Inferior parietal cortex (tissue), 1 donor: ENCODE results near the gene ETFB.

ENCODE experiments used
- DNase-seq: peaks from one replicate; pipeline ENCODE4 v3.0.0-alpha.2; 2016; ENCODE audit errors: extremely low spot score

ETFB gene

GRCh38 chr19:51372649-51373504, 6.7 kb upstream of the ETFB start, which contains the start of gene NKG7:
Gene NKG7 (minus strand): TSS chr19:51372654. CDS start chr19:51372535, 119 bp downstream.
- no peak for DNase-seq

DNA sequence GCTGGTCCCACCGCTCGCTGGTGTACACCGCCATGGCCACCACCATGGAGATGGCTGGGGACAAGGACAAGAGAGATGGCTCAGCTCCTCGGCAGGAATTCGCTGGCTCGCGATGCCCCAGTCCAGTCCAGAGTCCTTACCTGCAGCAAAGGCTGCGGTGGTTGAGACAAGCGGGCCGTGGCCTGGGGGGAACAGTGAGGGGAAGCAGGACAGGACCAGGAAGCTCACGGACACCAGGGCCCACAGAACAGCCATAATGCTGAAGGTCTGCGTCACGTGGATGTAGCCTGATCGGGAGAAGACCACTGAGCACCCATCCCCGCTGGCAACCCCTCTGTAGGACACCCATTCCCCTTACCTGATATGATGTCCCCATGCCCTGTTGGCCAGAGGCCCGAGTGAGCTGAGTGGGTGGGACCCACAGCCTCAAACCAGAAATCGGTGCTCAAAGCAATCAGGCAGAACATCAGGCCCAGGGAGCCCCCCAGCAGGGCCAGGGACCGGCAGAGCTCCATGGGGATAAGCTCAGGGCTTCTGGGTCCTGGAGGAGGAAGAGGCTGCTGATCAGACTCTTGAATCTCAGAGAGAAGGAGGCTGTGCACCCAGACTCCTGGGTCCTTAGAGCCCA, 5.9 kb upstream of the ETFB start:
- no peak for DNase-seq

DNA sequence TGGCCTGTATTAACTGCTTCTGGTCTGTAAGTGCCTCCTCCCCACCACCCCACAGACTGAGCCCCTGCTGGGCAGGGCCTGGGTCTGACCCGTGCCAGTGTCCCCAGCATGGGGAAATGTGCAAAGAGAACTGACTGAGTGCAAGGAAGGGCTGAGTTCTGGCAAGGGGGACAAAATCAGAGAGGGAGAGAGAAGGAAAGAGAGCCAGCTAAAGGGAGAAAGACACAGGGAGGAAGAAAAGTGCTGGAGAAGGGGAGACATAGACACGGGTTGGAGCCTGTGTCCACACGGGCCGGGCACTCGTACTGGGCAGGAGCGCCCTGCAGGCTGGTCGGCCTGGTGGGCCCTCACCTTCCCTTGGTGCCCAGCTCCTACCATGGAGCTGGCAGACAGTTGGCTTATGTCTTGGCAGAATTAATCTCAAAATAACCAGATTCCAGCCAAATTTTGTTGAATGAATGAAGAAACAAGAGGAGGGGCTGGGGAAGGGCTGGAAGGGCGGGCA, 5.0 kb upstream of the ETFB start:
- no peak for DNase-seq

DNA sequence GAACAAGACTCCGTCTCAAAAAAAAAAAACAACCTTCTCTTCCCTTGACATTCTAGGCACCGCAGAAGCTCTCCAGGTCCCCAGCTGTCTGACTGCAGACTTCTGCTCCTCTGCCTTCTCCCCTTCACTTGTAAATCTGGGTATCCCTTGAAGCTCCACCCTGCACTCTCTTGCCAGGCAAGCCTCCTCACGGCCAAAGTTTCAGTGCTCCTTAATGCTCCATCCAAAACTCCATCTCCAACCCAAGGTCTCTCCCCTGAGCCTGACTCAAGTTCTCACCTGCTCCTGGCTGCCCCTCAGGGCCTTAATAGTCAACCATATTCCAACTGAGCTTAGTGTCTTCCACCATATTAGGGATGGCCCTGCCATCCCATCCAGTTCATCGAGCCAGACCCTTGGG, 4.0 kb upstream of the ETFB start:
- DNase-seq: no peak

DNA sequence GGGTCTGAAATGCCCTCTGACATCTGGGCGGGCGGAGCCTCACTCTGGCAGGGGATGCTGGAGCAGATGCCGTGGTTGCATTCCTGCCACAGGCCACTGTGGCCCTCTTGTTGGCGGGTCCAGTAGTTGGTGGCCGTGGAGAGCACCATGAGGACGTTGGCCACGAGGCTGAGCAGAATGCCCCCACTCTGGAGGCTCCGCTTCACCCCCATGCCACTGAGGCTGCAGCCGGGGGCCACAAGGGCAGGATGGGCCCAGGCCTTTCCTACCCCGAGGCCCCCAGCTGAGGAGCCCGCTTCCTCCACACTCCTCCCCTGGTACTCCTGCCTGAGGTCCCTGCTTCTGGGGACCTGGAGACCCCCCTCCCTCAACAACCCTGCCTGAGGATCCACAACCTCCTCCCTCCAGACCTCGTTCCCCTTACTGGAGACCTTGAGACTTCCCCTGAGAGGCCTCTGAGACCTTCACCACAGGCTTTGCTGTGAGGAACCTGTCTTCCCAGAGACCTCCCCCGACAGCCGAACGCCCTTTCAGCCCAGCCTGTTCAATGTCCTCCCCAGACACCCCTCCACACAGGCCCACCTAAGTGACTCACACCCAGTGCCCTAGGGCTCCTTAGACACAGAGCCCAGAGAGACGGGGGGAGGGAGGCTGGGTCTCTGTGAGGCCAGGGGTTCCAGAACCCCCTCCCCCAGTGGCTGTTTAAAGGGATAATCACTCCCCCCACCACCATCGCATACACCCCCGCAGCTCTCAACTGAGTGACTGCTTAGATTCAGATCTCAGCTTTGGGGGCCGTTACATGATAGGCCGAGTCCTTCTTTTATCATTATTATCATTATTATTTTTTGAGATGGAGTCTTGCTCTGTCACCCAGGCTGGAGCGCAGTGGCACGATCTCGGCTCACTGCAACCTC, 2.4 kb upstream of the ETFB start, which contains the start of gene CLDND2:
TSS of gene CLDND2 (minus strand) at position 638 of the 917 bp plus-strand sequence. CDS start at position 212, 426 bp downstream.
- DNase-seq: no peak

DNA sequence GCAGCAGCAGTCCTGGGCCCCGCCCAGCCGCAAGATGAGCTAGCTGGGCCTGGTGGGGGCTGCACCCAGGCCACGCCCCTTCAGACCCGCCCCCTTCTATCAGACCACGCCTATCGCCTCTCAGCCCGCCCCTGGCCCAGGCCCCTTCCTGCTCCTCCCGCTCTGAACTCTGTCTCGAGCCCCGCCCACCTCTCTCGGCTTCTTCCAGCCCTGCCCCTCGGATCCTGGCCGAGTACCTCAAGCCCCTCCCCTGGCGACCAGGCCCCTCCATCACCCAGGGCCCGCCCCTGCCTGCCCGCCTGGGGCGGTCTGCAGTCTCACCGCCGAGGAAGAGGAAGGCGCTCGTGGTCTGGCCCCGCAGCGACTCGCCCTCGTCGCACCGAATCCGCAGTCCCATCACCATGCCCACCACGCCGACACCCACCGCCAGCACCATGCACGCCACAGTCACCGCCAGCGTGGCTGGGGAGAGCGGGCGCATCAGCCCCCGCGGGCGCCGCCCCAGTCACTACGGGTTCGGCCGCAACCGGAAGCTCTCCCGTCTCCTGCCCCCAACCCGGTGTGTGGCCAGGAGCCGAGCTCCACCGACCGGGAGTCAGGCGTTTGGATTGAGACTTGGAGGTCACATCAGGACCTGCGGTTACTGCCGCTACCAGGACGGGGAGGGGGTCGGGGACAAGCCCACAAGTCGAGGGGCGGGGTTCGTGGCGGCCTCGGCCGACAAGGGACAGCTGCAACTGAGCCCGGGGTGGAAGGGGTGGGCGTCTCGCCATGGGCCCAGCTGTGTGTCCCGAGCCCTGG, 1.6 kb upstream of the ETFB start:
- peak; percentile 91 for DNase-seq

DNA sequence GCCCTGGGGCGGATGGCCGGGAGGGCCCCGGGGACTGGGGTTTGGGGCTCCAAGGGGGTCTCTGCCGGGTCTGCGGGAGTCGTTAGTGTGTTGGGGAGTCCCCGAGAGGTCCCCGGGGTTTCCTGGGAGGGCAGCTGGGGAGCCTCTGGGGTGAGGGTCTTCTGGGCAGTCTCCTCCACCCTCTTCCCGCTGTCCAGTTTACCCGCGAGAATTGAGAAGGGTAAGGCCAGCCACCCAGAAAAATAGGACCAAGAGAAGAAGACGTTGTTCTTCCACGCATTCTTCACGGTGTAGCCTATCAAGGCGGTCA, 1.0 kb upstream of the ETFB start:
- no peak for DNase-seq

DNA sequence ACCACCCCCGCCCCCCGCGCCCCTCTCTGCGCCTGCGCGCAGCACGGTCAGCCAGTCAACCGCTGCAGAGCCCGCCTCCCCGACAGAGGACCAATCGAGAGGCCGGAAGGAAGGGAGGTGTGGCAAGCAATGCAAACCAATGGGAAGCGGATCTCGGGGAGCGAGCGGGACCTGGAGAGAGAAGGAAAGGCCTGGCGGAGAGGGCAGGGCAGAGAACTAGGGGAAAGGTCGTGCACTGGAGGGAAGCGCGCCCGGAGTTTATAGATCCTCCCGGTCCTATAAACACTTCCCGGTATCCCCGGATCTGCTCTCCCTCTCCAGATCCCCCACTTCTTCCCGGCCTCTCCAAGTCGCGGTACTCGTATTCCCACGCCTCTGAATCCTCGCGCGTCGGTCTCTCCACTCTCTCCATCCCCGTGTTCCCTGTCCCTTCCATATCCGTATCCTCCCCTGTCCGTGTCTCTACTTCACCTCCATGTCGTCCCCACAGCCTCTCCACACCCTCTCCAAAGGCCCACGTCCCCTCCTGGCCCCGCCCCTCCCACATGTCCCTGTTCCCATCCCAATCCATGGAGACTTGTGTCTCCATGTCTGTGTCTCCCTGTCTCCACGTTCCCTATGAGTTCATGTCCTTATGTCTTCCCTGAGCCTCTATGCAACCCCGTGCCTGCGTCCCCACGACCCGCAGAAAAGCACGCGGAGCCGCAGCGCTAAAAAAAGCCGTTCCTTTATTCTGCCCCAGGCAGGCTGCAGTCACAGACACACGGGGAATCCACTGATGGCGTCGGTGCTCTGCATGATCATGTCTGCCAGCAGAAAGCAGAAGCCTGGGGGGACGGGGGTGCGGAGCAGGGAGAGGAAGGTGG, 434 bp upstream of the ETFB start:
- DNase-seq: peak; percentile 99

DNA sequence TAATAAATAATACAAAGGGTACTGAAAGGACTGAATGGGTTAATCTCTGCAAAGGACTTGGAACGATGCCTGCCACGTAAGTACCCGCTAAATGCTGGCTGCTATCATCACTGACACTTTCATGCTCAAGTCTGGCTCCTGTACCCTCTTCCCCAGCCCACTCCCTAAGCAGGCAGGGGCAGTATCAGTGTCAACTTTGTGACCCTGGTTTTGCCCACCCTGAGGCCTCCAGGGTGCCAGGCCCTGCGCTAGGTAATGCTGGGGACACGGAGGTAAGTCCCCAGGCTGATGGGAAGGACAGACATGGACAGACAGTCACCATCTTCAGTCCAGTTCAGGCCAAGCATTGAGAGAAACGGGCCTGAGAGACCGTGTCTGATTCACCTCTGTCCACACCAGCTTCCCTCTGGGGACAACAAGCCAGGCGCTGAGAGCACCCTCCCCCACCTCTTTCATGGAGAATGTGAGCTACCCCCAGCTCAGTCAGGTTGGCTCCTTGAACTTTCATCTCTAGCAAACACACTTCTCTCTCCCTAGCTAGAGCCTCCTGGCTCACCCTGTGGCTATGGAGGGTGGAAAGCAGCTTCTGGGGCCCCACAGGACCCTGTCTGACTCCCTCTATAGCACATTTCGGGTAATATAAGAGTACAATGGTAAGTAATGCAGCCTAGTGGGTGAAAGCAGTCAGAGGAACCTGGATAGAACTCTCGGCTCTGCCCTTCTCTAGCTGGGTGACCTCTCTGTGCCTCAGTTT, 800 bp downstream of the ETFB start:
- peak; percentile 42 for DNase-seq

DNA sequence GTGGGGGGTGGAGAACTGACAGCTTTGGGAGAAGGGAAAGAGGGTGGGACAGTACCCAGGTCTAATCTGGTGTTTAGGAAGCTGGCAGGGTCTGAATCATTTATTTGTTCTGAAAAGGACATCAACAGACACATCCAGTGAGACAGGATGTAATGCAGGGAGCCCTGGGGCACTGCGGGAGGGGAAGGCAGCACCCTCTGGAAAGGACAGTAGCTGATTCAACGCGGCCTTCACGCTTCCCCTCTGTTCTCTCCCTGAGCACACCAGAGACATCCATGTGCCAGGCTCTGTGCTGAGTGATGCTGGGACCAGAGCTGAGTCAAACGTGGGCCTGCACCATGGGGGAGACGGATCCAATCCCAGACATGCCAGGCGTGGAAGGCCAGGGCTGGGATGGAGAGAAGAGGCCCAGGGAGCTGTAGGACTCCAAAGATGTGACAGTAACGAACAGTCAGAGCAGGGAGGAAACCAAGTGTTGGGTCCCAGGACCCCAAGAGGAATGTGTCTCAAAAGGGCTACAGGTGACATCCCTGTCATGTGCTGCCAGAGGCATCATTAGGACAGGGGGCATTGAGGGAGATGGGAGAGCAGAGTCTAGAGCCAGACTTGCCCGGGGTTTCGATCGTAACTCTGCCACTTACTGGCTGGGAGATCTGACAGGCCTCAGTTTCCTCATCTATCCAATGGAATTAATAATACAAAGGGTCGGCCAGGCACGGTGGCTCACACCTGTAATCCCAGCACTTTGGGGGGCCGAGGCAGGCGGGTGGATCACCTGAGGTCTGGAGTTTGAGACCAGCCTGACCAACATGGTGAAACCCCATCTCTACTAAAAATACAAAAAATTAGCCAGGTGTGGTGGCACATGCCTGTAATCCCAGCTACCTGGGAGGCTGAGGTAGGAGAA, 1.7 kb downstream of the ETFB start:
- DNase-seq: no peak

DNA sequence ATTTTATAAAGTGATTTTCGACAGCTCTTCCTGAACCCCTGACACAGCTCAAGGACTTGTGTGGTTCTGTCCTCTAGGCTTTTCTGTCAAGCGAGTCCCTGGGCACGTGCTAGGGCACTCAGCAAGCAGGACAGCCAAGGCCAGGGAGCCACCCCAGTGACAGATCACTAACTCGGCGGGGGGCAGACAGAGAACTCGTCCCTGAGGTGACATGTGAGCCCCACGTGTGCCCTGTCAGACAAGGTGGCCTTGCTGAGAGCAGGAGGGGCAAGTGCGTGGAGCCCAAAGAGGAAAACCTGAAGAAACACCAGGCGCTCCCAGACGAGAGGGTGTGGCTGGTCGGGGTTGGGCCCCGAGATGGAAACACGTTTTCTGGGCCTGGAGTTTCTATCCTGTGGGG, 4.9 kb downstream of the ETFB start:
- no peak for DNase-seq

DNA sequence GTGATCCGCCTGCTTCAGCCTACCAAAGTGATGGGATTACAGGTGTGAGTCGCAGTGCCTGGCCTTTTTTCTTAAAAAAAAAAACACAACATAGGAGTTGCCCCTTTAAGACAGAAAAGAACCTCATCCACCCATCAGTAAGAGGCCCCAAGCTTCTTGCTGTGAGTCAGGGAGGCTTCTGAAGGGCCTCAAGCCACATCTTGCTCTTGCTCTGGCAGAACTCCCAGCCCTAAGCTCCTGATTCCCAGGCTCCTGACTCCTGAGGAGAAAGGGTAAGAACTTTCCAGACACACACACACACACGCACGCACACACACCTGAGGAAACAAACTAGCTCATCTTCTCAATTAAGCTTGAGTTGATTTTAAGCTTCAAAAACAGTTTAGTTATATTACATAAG, 6.9 kb downstream of the ETFB start:
- no peak for DNase-seq

- no peak for DNase-seq
Measured at GRCh38 chr19:51357952-51358351, 8.2 kb downstream of the ETFB start.

- no peak for DNase-seq
Measured at GRCh38 chr19:51356159-51356801, 9.9 kb downstream of the ETFB start.

- DNase-seq: peak; percentile 48
Measured at GRCh38 chr19:51354742-51355148, 11.4 kb downstream of the ETFB start.

GRCh38 chr19:51354103-51354741, 12.0 kb downstream of the ETFB start:
- DNase-seq: no peak

DNA sequence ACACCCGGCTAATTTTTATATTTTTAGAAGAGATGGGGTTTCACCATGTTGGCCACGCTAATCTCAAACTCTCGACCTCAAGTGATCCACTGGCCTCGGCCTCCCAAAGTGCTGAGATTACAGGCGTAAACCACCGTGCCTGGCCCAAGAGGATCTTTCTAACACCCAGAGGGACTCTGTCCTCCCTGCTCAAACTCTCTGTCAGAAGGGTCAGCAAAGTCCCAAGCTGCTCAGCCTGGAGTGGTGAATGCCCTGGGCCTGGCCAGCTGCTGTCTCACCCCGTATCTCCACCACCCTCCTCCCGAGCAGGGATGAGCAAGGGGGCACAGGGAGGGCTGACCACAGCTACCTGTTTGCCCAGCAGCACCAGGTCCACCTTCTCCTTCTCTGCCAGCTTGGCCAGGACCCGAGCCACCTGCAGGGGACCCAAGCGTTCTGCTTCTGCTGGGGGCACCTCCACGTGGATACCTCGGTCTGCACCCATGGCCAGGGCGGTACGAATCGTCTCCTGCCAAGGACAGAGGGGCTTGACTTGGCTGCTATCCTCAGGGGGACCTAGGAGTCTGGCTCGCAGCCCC, 13.3 kb downstream of the ETFB start:
- no peak for DNase-seq
